GM23338 (cell line): ENCODE data around the gene CHSY1. TPM values are rescaled to one million over a fixed set of nuclear protein-coding genes. Genes with fewer than 3 reads are reported as not detected.

Source experiments
- ATAC-seq: fragments of 200-7000 bp; cut with Tn5 transposase; 3 replicates; pipeline ENCODE4 v1.9.1; 2020
- DNase-seq: peaks from one replicate; pipeline ENCODE4 v3.0.0-alpha.2; 2015; ENCODE audit warnings: low spot score
- H2AFZ ChIP-seq: fragments of 200-600 bp; sonication (generic); 2 replicates; pipeline ENCODE4 v1.8.0; 2016; ENCODE audit warnings: antibody characterized with exemption, mild to moderate bottlenecking, moderate library complexity
- H3F3A ChIP-seq: fragments of 200-600 bp; sonication (generic); replicated peaks from 2 replicates; pipeline ENCODE4 v1.8.0; 2017; ENCODE audit warnings: antibody characterized with exemption, mixed run types, low read depth
- H3K27ac ChIP-seq: fragments of 200-600 bp; sonication (generic); 2 replicates; pipeline ENCODE4 v1.6.1; 2016; ENCODE audit warnings: low read depth
- H3K27me3 ChIP-seq: fragments of 200-600 bp; sonication (generic); 2 replicates; pipeline ENCODE4 v1.8.0; 2016; ENCODE audit warnings: mild to moderate bottlenecking, mixed run types, moderate library complexity; ENCODE audit not compliant: insufficient read depth
- H3K36me3 ChIP-seq: fragments of 200-600 bp; sonication (generic); 2 replicates; pipeline ENCODE4 v1.8.0; 2016; ENCODE audit warnings: mild to moderate bottlenecking; ENCODE audit not compliant: insufficient read depth
- H3K4me1 ChIP-seq: fragments of 200-600 bp; sonication (generic); 2 replicates; pipeline ENCODE4 v1.8.0; 2016; ENCODE audit warnings: mild to moderate bottlenecking, moderate library complexity; ENCODE audit not compliant: insufficient read depth
- H3K4me2 ChIP-seq: fragments of 200-600 bp; sonication (generic); 2 replicates; pipeline ENCODE4 v1.7.1; 2017; ENCODE audit warnings: mixed run types
- H3K4me3 ChIP-seq: fragments of 200-600 bp; sonication (generic); 2 replicates; pipeline ENCODE4 v1.6.1; 2016; ENCODE audit warnings: mixed run types
- H3K79me2 ChIP-seq: fragments of 200-600 bp; sonication (generic); replicated peaks from 2 replicates; pipeline ENCODE4 v1.8.0; 2017; ENCODE audit warnings: mild to moderate bottlenecking; ENCODE audit not compliant: insufficient read depth
- H3K9me2 ChIP-seq: fragments of 200-600 bp; sonication (generic); 2 replicates; pipeline ENCODE4 v1.8.0; 2017; ENCODE audit not compliant: insufficient read depth
- H4K20me1 ChIP-seq: fragments of 200-600 bp; sonication (generic); replicated peaks from 2 replicates; pipeline ENCODE4 v1.8.0; 2017; ENCODE audit warnings: mild to moderate bottlenecking; ENCODE audit not compliant: insufficient read depth
- H3K27ac Mint-ChIP-seq: 2 replicates; pipeline ENCODE4 v1.8.0; 2020; ENCODE audit warnings: inconsistent platforms, mild to moderate bottlenecking, moderate library complexity, mixed read lengths
- H3K27me3 Mint-ChIP-seq: 3 replicates; pipeline ENCODE4 v1.8.0; 2022; ENCODE audit warnings: low read depth, mild to moderate bottlenecking, moderate library complexity, mixed read lengths, inconsistent platforms; ENCODE audit not compliant: insufficient read depth, poor library complexity
- H3K36me3 Mint-ChIP-seq: 3 replicates; pipeline ENCODE4 v1.8.0; 2021; ENCODE audit warnings: low read depth, mild to moderate bottlenecking, inconsistent platforms, moderate library complexity, mixed read lengths
- H3K4me1 Mint-ChIP-seq: 3 replicates; pipeline ENCODE4 v1.8.0; 2020; ENCODE audit warnings: mild to moderate bottlenecking, inconsistent platforms, mixed read lengths
- H3K4me3 Mint-ChIP-seq: 3 replicates; pipeline ENCODE4 v1.8.0; 2021; ENCODE audit warnings: moderate library complexity, mild to moderate bottlenecking, inconsistent platforms, mixed read lengths
- H3K9me3 Mint-ChIP-seq: 3 replicates; pipeline ENCODE4 v1.8.0; 2020; ENCODE audit warnings: moderate library complexity, mild to moderate bottlenecking, inconsistent platforms, mixed read lengths
- CREB1 ChIP-seq: fragments of 250-450 bp; sonication (Bioruptor Pico); IDR thresholded peaks from 2 replicates; pipeline ENCODE4 v1.5.0; 2020; ENCODE audit warnings: low read depth, mild to moderate bottlenecking, moderate library complexity
- CTCF ChIP-seq, 2 experiments: fragments of 200-600 bp in 1 of 2; sonication (generic) in 1 of 2; conservative IDR thresholded peaks; 2 replicates each; pipeline versions ENCODE4 v1.5.1 to v1.6.1; 2016 to 2017; ENCODE audit warnings: antibody characterized with exemption in 2 of 2, low read depth in 2 of 2, mild to moderate bottlenecking in 2 of 2, moderate library complexity in 1 of 2
- ETS1 ChIP-seq: IDR thresholded peaks from 2 replicates; pipeline ENCODE4 v1.6.1; 2016; ENCODE audit warnings: antibody characterized with exemption
- EZH2 ChIP-seq: fragments of 200-600 bp; sonication (generic); IDR thresholded peaks from one replicate; pipeline ENCODE4 v1.8.0; 2017; ENCODE audit warnings: antibody characterized with exemption, mild to moderate bottlenecking, low read depth; ENCODE audit not compliant: unreplicated experiment
- EZH2phosphoT487 ChIP-seq: fragments of 200-600 bp; sonication (generic); IDR thresholded peaks from one replicate; pipeline ENCODE4 v1.8.1; 2018; ENCODE audit warnings: antibody characterized with exemption; ENCODE audit not compliant: unreplicated experiment
- JUNB ChIP-seq: IDR thresholded peaks from one replicate; pipeline ENCODE4 v1.6.1; 2016; ENCODE audit warnings: antibody characterized with exemption; ENCODE audit not compliant: unreplicated experiment
- NANOG ChIP-seq: IDR thresholded peaks from 2 replicates; pipeline ENCODE4 v1.6.1; 2016; ENCODE audit warnings: antibody characterized with exemption, borderline replicate concordance
- POLR2AphosphoS5 ChIP-seq: IDR thresholded peaks from 2 replicates; pipeline ENCODE4 v1.6.1; 2016; ENCODE audit warnings: antibody characterized with exemption, low read depth
- ZNF114 ChIP-seq: fragments of 250-450 bp; sonication (Bioruptor Pico); IDR thresholded peaks from 2 replicates; pipeline ENCODE4 v1.5.0; 2020; ENCODE audit warnings: mild to moderate bottlenecking, moderate library complexity
- ZNF331 ChIP-seq: fragments of 250-450 bp; sonication (Bioruptor Pico); IDR thresholded peaks from 2 replicates; pipeline ENCODE4 v1.5.0; 2020; ENCODE audit warnings: low read depth, mild to moderate bottlenecking, moderate library complexity
- ZNF462 ChIP-seq: fragments of 250-450 bp; sonication (Bioruptor Pico); IDR thresholded peaks from 2 replicates; pipeline ENCODE4 v1.5.0; 2020; ENCODE audit warnings: mild to moderate bottlenecking, moderate library complexity
- polyA plus RNA-seq: library from polyadenylated mRNA; unstranded; fragments of >200 nt; fragmentation: Nextera tagmentation; extraction: Ambion mirVana; gene quantifications from 2 replicates; pipeline ENCODE4 v1.2.1, GENCODE V29; 2016
- total RNA-seq: library from RNA; depleted of rRNA; stranded (reverse); fragments of >200 nt; shearing (Covaris generic); gene quantifications from 2 replicates; pipeline ENCODE4 v1.2.3, GENCODE V29; 2014

The CHSY1 gene
- total and polyA plus RNA-seq, 2 experiments from 2014 or later = 9.8 to 47.7 TPM

- H4K20me1 ChIP-seq = peaks cover 77% of the 10 kb centered on the region
- no peaks in the 10 kb centered on the region; the same call in none of the 2 replicates for H3K36me3 ChIP-seq
- H3K4me3 ChIP-seq = no peak overlapping the region
- H3F3A ChIP-seq = no peaks in the 10 kb centered on the region
- H3K27me3 ChIP-seq = no peaks in the 10 kb centered on the region
- peaks cover 100% of the 10 kb centered on the region for H3K79me2 ChIP-seq
- H3K4me1 ChIP-seq = peaks cover 62% of the 10 kb centered on the region
- DNase-seq = no peak
- Mint-ChIP-seq H3K27ac (peak overlapping the region; percentile 78; the same call in 1 of the 2 replicates), H3K27me3 (no peaks in the 10 kb centered on the region), H3K36me3 (peaks cover 3% of the 10 kb centered on the region; the same call in 1 of the 3 replicates), H3K9me3 (no peaks in the 10 kb centered on the region), H3K4me3 (no peak overlapping the region), H3K4me1 (peaks cover 69% of the 10 kb centered on the region)
- H2AFZ ChIP-seq = no peak overlapping the region
- no peak for ATAC-seq
- H3K27ac ChIP-seq = no peak overlapping the region; the same call in 1 of the 2 replicates
- H3K4me2 ChIP-seq = no peak overlapping the region
- no peaks in the 10 kb centered on the region for H3K9me2 ChIP-seq
- TF ChIP-seq ZNF462 (CRISPR knock-in tag) (no peak), CTCF (conservative IDR thresholded peaks at IDR 0.05; ENCODE audit: low read depth in 2 of 2) (no peak), ETS1 (no peak), JUNB (no peak), POLR2AphosphoS5 (no peak), EZH2phosphoT487 (no peak), EZH2 (no peak), NANOG (no peak), CREB1 (CRISPR knock-in tag) (no peak), ZNF331 (CRISPR knock-in tag) (no peak), ZNF114 (CRISPR knock-in tag) (no peak)
These were observed 8.4 kb downstream of the CHSY1 start for GRCh38 chr15:101243420-101243819.
